ENCODE results near the gene TMEM114. TPM values are rescaled to one million over a fixed set of nuclear protein-coding genes. Genes with fewer than 3 reads are reported as not detected.

TMEM114 gene
- total RNA-seq, 1 experiment from 2014 or later, result not detected

DNA sequence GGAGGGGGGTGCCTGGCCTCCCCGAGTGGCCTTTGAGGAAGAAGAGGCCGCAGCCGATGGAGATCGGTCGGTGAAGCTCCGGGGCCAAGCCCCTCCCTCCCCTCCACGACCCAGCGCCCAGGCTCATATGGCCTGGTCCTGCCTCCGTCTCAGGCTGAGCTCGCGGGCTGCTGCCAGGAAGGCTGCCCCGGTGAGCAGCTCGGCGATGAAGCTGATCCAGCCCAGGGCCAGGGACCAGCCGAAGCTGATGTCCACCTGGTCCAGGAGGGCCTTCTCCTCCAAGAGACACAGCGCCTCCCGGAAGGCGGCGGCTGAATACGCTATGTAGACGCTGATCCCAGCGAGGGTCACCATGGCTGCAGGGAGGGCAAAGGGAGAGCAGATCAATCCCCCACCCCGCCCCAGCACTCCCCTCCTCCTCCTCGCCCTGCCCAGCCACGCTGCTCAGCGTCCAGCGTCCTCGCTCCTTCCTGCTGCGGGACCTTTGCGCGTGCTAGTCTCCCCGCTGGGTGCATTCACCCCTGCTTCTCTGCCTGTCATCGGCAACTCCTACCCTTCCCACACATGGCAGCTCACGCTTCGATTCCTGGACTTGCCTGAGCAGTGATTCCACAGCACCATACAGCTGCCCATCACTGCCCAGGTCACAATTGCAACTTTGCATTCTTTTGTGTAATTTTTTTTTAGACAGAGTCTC, 20.5 kb downstream of the TMEM114 start:
- no peaks in the 10 kb centered on the region for H3K36me3 ChIP-seq (ENCODE audit: control insufficient read depth in 1 of 2, insufficient read depth in 2 of 2, low read length in 2 of 2)
- no peaks in the 10 kb centered on the region for H3K9me2 ChIP-seq (ENCODE audit: insufficient read depth)
- H2AFZ ChIP-seq (ENCODE audit: low read depth, low read length, poor library complexity, severe bottlenecking), result no peak overlapping the region
- no peaks in the 10 kb centered on the region for H3K9me3 ChIP-seq (ENCODE audit: control insufficient read depth in 1 of 2, insufficient read depth in 1 of 2, low read depth in 1 of 2, low read length in 2 of 2)
- TF ChIP-seq CTCF (IDR thresholded peaks at IDR 0.05 in 2 of 3, conservative IDR thresholded peaks at IDR 0.05 in 1 of 3; ENCODE audit: borderline replicate concordance in 1 of 3, insufficient read depth in 1 of 3, low read depth in 2 of 3, low read length in 2 of 3), result no peak
- TF ChIP-seq FOSL1 (IDR thresholded peaks at IDR 0.05; ENCODE audit: low read depth), result no peak
- no peak for TF ChIP-seq JUND (IDR thresholded peaks at IDR 0.05)
- TF ChIP-seq MAX (IDR thresholded peaks at IDR 0.05), result no peak
- no peak for TF ChIP-seq YY1 (IDR thresholded peaks at IDR 0.05; ENCODE audit: extremely low read depth, insufficient replicate concordance, low read depth, low read length)
- H3K27me3 ChIP-seq (ENCODE audit: insufficient read depth, low read length), result peaks cover 3% of the 10 kb centered on the region; the same call in 1 of the 2 replicates
- ChIA-PET RAD21 (ENCODE audit: low non-redundant PET in 1 of 2, low total read pairs in 2 of 2, uncharacterized antibody in 2 of 2, unreplicated experiment in 2 of 2) (no interaction called here), CTCF (interaction anchor here (1.0 kb wide), 1 partner anchor 310 kb away, joined by 3 read pairs; no protein-coding TSS in a partner anchor), POLR2A (interaction anchor here (0.9 kb wide), 1 partner anchor 44 kb away, joined by 3 read pairs; no protein-coding TSS in a partner anchor)
- H3K4me1 ChIP-seq (ENCODE audit: control insufficient read depth in 1 of 2, insufficient read depth in 2 of 2, low read length in 2 of 2), result peaks cover 0 to 4% of the 10 kb centered on the region in 2 experiments; a peak in 1 of 4 replicates
- H3K9ac ChIP-seq (ENCODE audit: low read length), result no peak overlapping the region
- DNase-seq (ENCODE audit: low read depth, low spot score) (no peak), ATAC-seq (no peak)
- H3K4me3 ChIP-seq (replicated peaks in 1 of 2; ENCODE audit: low read depth in 1 of 2, low read length in 2 of 2), result no peak overlapping the region
- intact Hi-C loops (cut with micrococcal nuclease), result loop anchor here (5.0 to 10.0 kb wide), 2 partner anchors 435 to 1938 kb away; no protein-coding TSS in a partner anchor
- no peaks in the 10 kb centered on the region for H4K20me1 ChIP-seq (ENCODE audit: insufficient read depth)
- H3K79me2 ChIP-seq (ENCODE audit: insufficient read depth, low read length), result no peaks in the 10 kb centered on the region
- H3K27ac ChIP-seq (ENCODE audit: low read depth, low read length), result no peak overlapping the region
- no peak overlapping the region for H3K4me2 ChIP-seq (ENCODE audit: low read length)
- BruUV-seq (replicated peaks), result no TSS peak

DNA sequence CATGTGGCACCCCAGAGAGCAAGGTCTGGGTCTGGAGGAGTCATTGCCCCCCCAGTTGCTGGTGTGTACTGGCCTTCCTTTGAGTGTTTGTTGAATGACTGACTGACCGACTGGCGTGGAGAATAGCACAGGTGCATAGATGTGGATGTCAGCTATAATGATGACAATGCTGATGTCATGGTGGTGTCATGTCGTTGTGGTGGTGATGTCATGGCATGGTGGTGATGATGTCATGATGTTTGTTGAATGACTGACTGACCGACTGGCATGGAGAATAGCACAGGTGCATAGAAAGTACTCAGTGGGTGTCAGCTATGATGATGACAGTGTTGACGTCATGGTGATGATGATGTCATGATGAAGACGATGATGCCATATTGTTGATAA, 22.1 kb downstream of the TMEM114 start:
- H3K27me3 ChIP-seq (ENCODE audit: insufficient read depth, low read length), result no peaks in the 10 kb centered on the region
- TF ChIP-seq MAX (IDR thresholded peaks at IDR 0.05), result 0 out of 2 replicates have a peak, but pooled peaks have one; percentile 16
- no peak for TF ChIP-seq EGR1 (IDR thresholded peaks at IDR 0.05; ENCODE audit: low read depth)
- no peaks in the 10 kb centered on the region for H3K9me2 ChIP-seq (ENCODE audit: insufficient read depth)
- H2AFZ ChIP-seq (ENCODE audit: low read depth, low read length, poor library complexity, severe bottlenecking), result no peak overlapping the region
- ChIA-PET POLR2A (no interaction called here), CTCF (no interaction called here), RAD21 (ENCODE audit: low non-redundant PET in 1 of 2, low total read pairs in 2 of 2, uncharacterized antibody in 2 of 2, unreplicated experiment in 2 of 2) (no interaction called here)
- H3K4me3 ChIP-seq (replicated peaks in 1 of 2; ENCODE audit: low read depth in 1 of 2, low read length in 2 of 2), result no peak overlapping the region
- peak; percentile 2; the same call in 1 of the 2 replicates for ATAC-seq
- no peaks in the 10 kb centered on the region for H3K36me3 ChIP-seq (ENCODE audit: control insufficient read depth in 1 of 2, insufficient read depth in 2 of 2, low read length in 2 of 2)
- H3K79me2 ChIP-seq (ENCODE audit: insufficient read depth, low read length), result no peaks in the 10 kb centered on the region
- H3K4me1 ChIP-seq (ENCODE audit: control insufficient read depth in 1 of 2, insufficient read depth in 2 of 2, low read length in 2 of 2), result peaks cover 0 to 4% of the 10 kb centered on the region in 2 experiments; a peak in 1 of 4 replicates
- intact Hi-C loops (cut with micrococcal nuclease), result loop anchor here (5.0 to 10.0 kb wide), 2 partner anchors 437 to 1939 kb away; no protein-coding TSS in a partner anchor
- no TSS peak for BruUV-seq (replicated peaks)
- H3K27ac ChIP-seq (ENCODE audit: low read depth, low read length), result no peak overlapping the region
- H3K4me2 ChIP-seq (ENCODE audit: low read length), result peak overlapping the region; percentile 48
- no peaks in the 10 kb centered on the region for H4K20me1 ChIP-seq (ENCODE audit: insufficient read depth)
- no peak overlapping the region for H3K9ac ChIP-seq (ENCODE audit: low read length)
- no peak for DNase-seq (ENCODE audit: low read depth, low spot score)
- no peaks in the 10 kb centered on the region for H3K9me3 ChIP-seq (ENCODE audit: control insufficient read depth in 1 of 2, insufficient read depth in 1 of 2, low read depth in 1 of 2, low read length in 2 of 2)

Data from HCT116 (cell line).